T-helper 9 cell (primary cell): ENCODE data around the gene SVIP.

Experiments
- DNase-seq: peaks from one replicate; pipeline ENCODE4 v3.0.0-alpha.2; 2020

The SVIP gene

GRCh38 chr11:22787551-22788162, 41.9 kb downstream of the SVIP start:
- DNase-seq = peak; percentile 3

GRCh38 chr11:22787055-22787454, 42.5 kb downstream of the SVIP start:
- DNase-seq = no peak

- DNase-seq = no peak
Observed at GRCh38 chr11:22786475-22786874, 43.1 kb downstream of the SVIP start.

GRCh38 chr11:22785251-22785650, 44.4 kb downstream of the SVIP start:
- DNase-seq = no peak

GRCh38 chr11:22780952-22781593, 48.5 kb downstream of the SVIP start:
- no peak for DNase-seq

GRCh38 chr11:22779850-22780249, 49.8 kb downstream of the SVIP start:
- DNase-seq = no peak

GRCh38 chr11:22778642-22779041, 51.0 kb downstream of the SVIP start:
- no peak for DNase-seq

- DNase-seq = no peak
Observed at GRCh38 chr11:22775248-22775647, 54.4 kb downstream of the SVIP start.

- DNase-seq = no peak
Observed at GRCh38 chr11:22774716-22775115, 54.9 kb downstream of the SVIP start.

- DNase-seq = no peak
Observed at GRCh38 chr11:22769081-22769480, 60.5 kb downstream of the SVIP start.
